ENCODE measurements around the gene TIGAR.

The TIGAR gene

DNA sequence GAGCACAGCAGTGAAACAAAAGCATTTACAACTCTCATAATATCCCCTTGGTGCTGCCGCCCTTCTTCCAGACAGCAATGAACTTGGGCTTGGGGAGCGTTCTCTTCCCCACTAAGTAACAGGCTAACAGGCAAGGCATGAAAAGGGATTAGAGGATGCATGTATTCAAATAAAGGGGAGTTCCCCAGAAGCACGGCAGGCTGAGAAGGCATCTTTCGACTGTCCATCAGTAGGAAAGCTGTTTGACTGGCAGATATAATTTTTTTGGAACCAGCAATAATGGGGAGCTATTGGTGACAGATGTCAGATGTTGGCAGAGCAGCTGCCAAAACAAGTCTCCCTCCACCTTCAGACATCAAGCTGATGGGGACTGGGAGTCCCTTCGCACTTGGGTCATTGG is 9.2 kb upstream of the TIGAR start:
- TF ChIP-seq, protein P1, sequence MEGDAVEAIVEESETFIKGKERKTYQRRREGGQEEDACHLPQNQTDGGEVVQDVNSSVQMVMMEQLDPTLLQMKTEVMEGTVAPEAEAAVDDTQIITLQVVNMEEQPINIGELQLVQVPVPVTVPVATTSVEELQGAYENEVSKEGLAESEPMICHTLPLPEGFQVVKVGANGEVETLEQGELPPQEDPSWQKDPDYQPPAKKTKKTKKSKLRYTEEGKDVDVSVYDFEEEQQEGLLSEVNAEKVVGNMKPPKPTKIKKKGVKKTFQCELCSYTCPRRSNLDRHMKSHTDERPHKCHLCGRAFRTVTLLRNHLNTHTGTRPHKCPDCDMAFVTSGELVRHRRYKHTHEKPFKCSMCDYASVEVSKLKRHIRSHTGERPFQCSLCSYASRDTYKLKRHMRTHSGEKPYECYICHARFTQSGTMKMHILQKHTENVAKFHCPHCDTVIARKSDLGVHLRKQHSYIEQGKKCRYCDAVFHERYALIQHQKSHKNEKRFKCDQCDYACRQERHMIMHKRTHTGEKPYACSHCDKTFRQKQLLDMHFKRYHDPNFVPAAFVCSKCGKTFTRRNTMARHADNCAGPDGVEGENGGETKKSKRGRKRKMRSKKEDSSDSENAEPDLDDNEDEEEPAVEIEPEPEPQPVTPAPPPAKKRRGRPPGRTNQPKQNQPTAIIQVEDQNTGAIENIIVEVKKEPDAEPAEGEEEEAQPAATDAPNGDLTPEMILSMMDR (IDR thresholded peaks at IDR 0.05; ENCODE audit: extremely low read depth, missing control alignments): no peak
- DNase-seq (ENCODE audit: low spot score): no peak

- TF ChIP-seq, protein P1 (IDR thresholded peaks at IDR 0.05; ENCODE audit: extremely low read depth, missing control alignments): no peak
- DNase-seq (ENCODE audit: low spot score): no peak
These were observed 8.8 kb upstream of the TIGAR start for GRCh38 chr12:4312251-4312650.

- TF ChIP-seq, protein P1 (IDR thresholded peaks at IDR 0.05; ENCODE audit: extremely low read depth, missing control alignments): no peak
- no peak for DNase-seq (ENCODE audit: low spot score)
These were observed 538 bp upstream of the TIGAR start for GRCh38 chr12:4320497-4320852.

DNA sequence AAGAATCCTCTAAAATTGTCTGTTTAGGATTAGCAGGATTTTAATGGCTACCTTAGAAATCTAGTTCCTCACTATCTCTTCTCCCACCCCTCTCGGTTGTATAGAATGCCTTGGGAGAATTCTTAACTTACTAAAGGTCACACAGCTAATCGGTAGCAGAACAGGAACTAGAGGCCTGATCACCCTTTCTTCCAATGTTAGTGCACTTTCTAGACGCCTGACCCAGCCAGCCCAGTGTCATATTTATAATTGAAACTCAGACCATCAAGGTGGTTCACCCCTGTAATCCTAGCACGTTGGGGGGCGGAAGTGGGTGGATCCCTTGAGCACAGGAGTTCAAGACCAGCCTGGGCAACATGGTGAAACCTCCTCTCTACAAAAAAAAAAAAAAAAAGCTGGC is 1.7 kb downstream of the TIGAR start:
- peak; percentile 42 for DNase-seq (ENCODE audit: low spot score)
- TF ChIP-seq, protein P1 (IDR thresholded peaks at IDR 0.05; ENCODE audit: extremely low read depth, missing control alignments): no peak

- TF ChIP-seq, protein P1 (IDR thresholded peaks at IDR 0.05; ENCODE audit: extremely low read depth, missing control alignments): no peak
- peak; percentile 34 for DNase-seq (ENCODE audit: low spot score)
These were observed 2.4 kb downstream of the TIGAR start for GRCh38 chr12:4323396-4323795.

- TF ChIP-seq, protein P1 (IDR thresholded peaks at IDR 0.05; ENCODE audit: extremely low read depth, missing control alignments): no peak
- DNase-seq (ENCODE audit: low spot score): no peak
These were observed 3.4 kb downstream of the TIGAR start for GRCh38 chr12:4324366-4324765.

GRCh38 chr12:4325966-4326365 is 5.0 kb downstream of the TIGAR start:
- TF ChIP-seq, protein P1 (IDR thresholded peaks at IDR 0.05; ENCODE audit: extremely low read depth, missing control alignments): no peak
- no peak for DNase-seq (ENCODE audit: low spot score)
